Gastrocnemius medialis (tissue), 4 donors: ENCODE measurements around the gene PAK6.

Experiments used
- POLR2A ChIP-seq, 2 donors: fragments of 450-650 bp; IDR thresholded peaks; one replicate each; pipeline ENCODE4 v1.6.1; 2017; ENCODE audit warnings: antibody characterized with exemption in 2 of 2, mild to moderate bottlenecking in 2 of 2, moderate library complexity in 2 of 2
- TF ChIP-seq, protein P1 (sequence below), 5 experiments: fragments of 450-650 bp in 3 of 5; fragments of 200-600 bp in 2 of 5; sonication (generic) in 2 of 5; IDR thresholded peaks in 4 of 5; conservative IDR thresholded peaks in 1 of 5; 1 replicate in 4 of 5; 2 replicates in 1 of 5; pipeline ENCODE4 v1.5.1; 2016 to 2019; ENCODE audit warnings: antibody characterized with exemption in 5 of 5, mild to moderate bottlenecking in 3 of 5, moderate library complexity in 3 of 5

DNA sequence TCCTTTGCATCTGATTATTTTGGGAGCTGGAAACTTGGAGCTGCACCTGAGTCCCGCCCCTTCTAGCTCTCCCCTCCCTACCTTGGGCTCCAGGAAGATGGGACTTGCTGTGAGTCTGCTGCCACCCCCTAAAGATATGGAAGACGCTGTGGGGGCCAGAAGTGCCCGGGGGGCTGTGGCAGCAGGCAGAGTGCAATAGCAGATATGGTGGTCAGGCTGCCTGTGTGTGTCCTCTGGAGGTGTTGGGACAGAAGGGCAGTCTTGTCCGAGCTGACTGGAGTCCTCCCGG lies 485 bp downstream of the PAK6 start:
- no peak for TF ChIP-seq POLR2A (IDR thresholded peaks at IDR 0.05)
- TF ChIP-seq, protein P1, sequence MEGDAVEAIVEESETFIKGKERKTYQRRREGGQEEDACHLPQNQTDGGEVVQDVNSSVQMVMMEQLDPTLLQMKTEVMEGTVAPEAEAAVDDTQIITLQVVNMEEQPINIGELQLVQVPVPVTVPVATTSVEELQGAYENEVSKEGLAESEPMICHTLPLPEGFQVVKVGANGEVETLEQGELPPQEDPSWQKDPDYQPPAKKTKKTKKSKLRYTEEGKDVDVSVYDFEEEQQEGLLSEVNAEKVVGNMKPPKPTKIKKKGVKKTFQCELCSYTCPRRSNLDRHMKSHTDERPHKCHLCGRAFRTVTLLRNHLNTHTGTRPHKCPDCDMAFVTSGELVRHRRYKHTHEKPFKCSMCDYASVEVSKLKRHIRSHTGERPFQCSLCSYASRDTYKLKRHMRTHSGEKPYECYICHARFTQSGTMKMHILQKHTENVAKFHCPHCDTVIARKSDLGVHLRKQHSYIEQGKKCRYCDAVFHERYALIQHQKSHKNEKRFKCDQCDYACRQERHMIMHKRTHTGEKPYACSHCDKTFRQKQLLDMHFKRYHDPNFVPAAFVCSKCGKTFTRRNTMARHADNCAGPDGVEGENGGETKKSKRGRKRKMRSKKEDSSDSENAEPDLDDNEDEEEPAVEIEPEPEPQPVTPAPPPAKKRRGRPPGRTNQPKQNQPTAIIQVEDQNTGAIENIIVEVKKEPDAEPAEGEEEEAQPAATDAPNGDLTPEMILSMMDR (IDR thresholded peaks at IDR 0.05 in 4 of 5, conservative IDR thresholded peaks at IDR 0.05 in 1 of 5), result no peak
